Nephron (organoid): ENCODE data around the gene PIP4K2A.

Experiments used
- H3K27ac Mint-ChIP-seq, 3 experiments: 2 replicates each; pipeline ENCODE4 v1.8.0; 2020; ENCODE audit warnings: mixed read lengths in 3 of 3, mild to moderate bottlenecking in 2 of 3, moderate library complexity in 1 of 3
- H3K27me3 Mint-ChIP-seq: 2 replicates; pipeline ENCODE4 v1.8.0; 2021; ENCODE audit warnings: low read depth, mild to moderate bottlenecking, moderate library complexity, mixed read lengths
- H3K36me3 Mint-ChIP-seq: 2 replicates; pipeline ENCODE4 v1.8.0; 2020; ENCODE audit warnings: low read depth, mixed read lengths
- H3K4me1 Mint-ChIP-seq: 2 replicates; pipeline ENCODE4 v1.8.0; 2020; ENCODE audit warnings: mixed read lengths
- H3K4me3 Mint-ChIP-seq, 3 experiments: 2 replicates each; pipeline ENCODE4 v1.8.0; 2020; ENCODE audit warnings: mild to moderate bottlenecking in 3 of 3, mixed read lengths in 3 of 3, moderate library complexity in 2 of 3
- H3K9me3 Mint-ChIP-seq: 2 replicates; pipeline ENCODE4 v1.8.0; 2020; ENCODE audit warnings: mixed read lengths
- CTCF ChIP-seq, 3 experiments: fragments of 200-600 bp; sonication (generic); IDR thresholded peaks; one replicate each; pipeline ENCODE4 v1.5.0; 2021; ENCODE audit warnings: antibody characterized with exemption in 3 of 3; ENCODE audit not compliant: unreplicated experiment in 3 of 3

PIP4K2A gene

GRCh38 chr10:22641743-22642142 lies 72.6 kb downstream of the PIP4K2A start:
- H3K27ac Mint-ChIP-seq, result no peak overlapping the region
- H3K36me3 Mint-ChIP-seq, result no peaks in the 10 kb centered on the region
- TF ChIP-seq CTCF (IDR thresholded peaks at IDR 0.05; ENCODE audit: unreplicated experiment in 3 of 3), result no peak
- H3K9me3 Mint-ChIP-seq, result peaks cover 5% of the 10 kb centered on the region
- no peaks in the 10 kb centered on the region for H3K27me3 Mint-ChIP-seq
- peaks cover 12% of the 10 kb centered on the region for H3K4me1 Mint-ChIP-seq
- H3K4me3 Mint-ChIP-seq, result no peak overlapping the region

- Mint-ChIP-seq H3K4me1 (peaks cover 5% of the 10 kb centered on the region), H3K4me3 (no peak overlapping the region), H3K27me3 (no peaks in the 10 kb centered on the region), H3K36me3 (no peaks in the 10 kb centered on the region), H3K9me3 (peaks cover 5% of the 10 kb centered on the region), H3K27ac (no peak overlapping the region)
- no peak for TF ChIP-seq CTCF (IDR thresholded peaks at IDR 0.05; ENCODE audit: unreplicated experiment in 3 of 3)
These were observed 74.0 kb downstream of the PIP4K2A start for GRCh38 chr10:22640359-22640758.

DNA sequence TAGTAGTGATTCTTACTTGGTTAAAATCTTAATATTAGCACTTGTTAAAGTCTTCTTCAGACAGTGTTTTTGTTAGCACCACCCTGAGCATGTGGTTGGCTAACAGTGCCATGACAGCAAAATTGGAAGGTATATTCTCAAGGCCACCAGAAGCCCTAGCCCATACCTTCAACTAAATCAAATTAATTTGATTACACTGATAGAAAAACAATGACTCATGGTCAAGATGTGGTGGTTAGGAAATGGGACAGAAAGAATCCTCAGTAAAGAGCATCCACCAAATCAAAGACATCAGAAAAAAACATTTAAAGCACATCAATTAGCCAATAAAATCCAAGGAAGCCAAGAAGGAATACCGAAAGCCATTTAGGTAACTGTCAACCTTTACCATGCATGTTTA lies 75.5 kb downstream of the PIP4K2A start:
- Mint-ChIP-seq H3K36me3 (no peaks in the 10 kb centered on the region), H3K27ac (no peak overlapping the region)
- TF ChIP-seq CTCF (IDR thresholded peaks at IDR 0.05; ENCODE audit: unreplicated experiment in 3 of 3), result no peak

GRCh38 chr10:22637491-22637890 lies 76.9 kb downstream of the PIP4K2A start:
- H3K4me1 Mint-ChIP-seq, result peaks cover 5% of the 10 kb centered on the region
- H3K9me3 Mint-ChIP-seq, result peaks cover 5% of the 10 kb centered on the region
- H3K4me3 Mint-ChIP-seq, result no peak overlapping the region
- no peaks in the 10 kb centered on the region for H3K27me3 Mint-ChIP-seq
- no peaks in the 10 kb centered on the region for H3K36me3 Mint-ChIP-seq
- no peak overlapping the region for H3K27ac Mint-ChIP-seq
- TF ChIP-seq CTCF (IDR thresholded peaks at IDR 0.05; ENCODE audit: unreplicated experiment in 3 of 3), result no peak

More for the DNA sequence above, 75.5 kb downstream of the PIP4K2A start:
- H3K4me3 Mint-ChIP-seq, result no peak overlapping the region
- H3K27me3 Mint-ChIP-seq, result no peaks in the 10 kb centered on the region
- peaks cover 5% of the 10 kb centered on the region for H3K9me3 Mint-ChIP-seq
- H3K4me1 Mint-ChIP-seq, result peaks cover 5% of the 10 kb centered on the region

DNA sequence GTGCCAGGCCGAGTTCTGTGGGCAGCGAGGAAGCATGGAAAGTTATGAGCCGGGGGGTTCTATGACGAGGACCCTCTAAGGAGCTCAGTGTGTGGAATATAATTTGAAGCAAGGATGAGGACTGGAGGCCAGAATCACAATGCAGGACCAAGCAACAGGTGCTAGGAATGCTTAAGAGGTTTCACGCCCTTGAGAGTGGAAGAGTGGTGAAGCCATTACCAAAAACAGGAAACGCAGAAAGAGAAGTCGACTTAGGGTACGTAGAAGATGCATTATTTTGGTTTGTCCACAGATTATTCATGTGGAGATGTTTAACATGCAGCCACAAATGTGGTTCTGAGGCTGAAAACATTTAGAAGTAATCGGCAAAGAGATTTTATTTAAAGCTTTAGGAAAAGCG lies 78.7 kb downstream of the PIP4K2A start:
- TF ChIP-seq CTCF (IDR thresholded peaks at IDR 0.05; ENCODE audit: unreplicated experiment in 3 of 3), result no peak
- Mint-ChIP-seq H3K4me1 (peaks cover 5% of the 10 kb centered on the region), H3K9me3 (peaks cover 2% of the 10 kb centered on the region), H3K4me3 (no peak overlapping the region), H3K27me3 (no peaks in the 10 kb centered on the region), H3K36me3 (no peaks in the 10 kb centered on the region), H3K27ac (no peak overlapping the region)

DNA sequence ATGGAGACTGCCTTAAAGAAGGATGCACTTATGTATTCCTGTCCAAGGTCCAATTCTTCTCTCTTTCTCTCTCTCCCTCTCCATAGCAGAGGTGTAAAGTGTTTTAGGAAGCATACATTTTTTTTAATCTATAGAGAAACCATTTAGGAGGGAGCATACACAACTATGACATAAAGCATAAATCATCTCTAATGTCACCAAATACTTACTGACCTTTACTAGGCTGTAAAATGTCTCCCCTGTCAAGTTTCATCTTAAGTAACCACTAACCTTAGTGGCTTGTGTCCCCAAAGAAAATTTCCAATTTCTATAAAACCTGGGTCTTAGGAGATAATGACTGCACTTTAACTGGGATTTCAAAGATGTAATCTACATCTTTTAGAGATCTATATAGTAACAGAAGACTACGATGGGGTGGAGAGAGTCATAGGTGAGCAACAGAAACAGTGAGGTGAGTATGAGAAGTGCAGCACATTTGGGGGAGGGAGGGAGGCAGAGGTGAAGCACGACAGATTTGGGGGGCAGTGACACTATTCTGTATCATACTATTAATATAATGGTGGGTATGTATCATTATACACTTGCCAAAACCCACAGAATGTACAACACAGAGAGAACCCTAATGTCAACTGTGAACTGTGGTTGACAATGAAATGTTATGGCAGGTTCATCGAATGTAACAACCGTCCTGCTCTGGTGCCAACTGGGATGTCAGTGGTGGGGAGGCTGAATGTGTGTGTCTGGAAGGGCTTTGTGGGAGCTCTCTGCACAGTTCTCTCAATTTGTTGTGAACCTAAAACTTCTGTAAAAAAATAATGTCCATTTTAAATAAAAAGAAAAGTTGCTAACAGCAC lies 79.5 kb downstream of the PIP4K2A start:
- no peak for TF ChIP-seq CTCF (IDR thresholded peaks at IDR 0.05; ENCODE audit: unreplicated experiment in 3 of 3)
- no peak overlapping the region for H3K4me3 Mint-ChIP-seq
- H3K9me3 Mint-ChIP-seq, result no peaks in the 10 kb centered on the region
- H3K4me1 Mint-ChIP-seq, result peaks cover 5% of the 10 kb centered on the region
- H3K36me3 Mint-ChIP-seq, result no peaks in the 10 kb centered on the region
- no peaks in the 10 kb centered on the region for H3K27me3 Mint-ChIP-seq
- H3K27ac Mint-ChIP-seq, result no peak overlapping the region
